D341Med (cell line): ENCODE results near the gene ZNF518B.
"Not testable (repeated sequence)": the region's sequence is repeated elsewhere in the genome, so short reads cannot be mapped to it uniquely, and the experiment has no call there.

ENCODE experiments used
- DNase-seq: peaks from one replicate; pipeline ENCODE4 v3.0.0; 2012; ENCODE audit warnings: low spot score

The ZNF518B gene

GRCh38 chr4:10456260-10456594 is 999 bp downstream of the ZNF518B start:
- no peak for DNase-seq

- DNase-seq, result no peak
These were observed 2.1 kb downstream of the ZNF518B start for GRCh38 chr4:10455133-10455532.

GRCh38 chr4:10454726-10455125 is 2.5 kb downstream of the ZNF518B start:
- DNase-seq, result no peak

GRCh38 chr4:10454121-10454520 is 3.1 kb downstream of the ZNF518B start:
- DNase-seq, result no peak

- DNase-seq, result no peak
These were observed 8.2 kb downstream of the ZNF518B start for GRCh38 chr4:10448991-10449390.

- no peak for DNase-seq
These were observed 14.2 kb downstream of the ZNF518B start for GRCh38 chr4:10442976-10443375.

- no peak for DNase-seq
These were observed 15.7 kb downstream of the ZNF518B start for GRCh38 chr4:10441512-10441911.

- no peak for DNase-seq
These were observed 18.3 kb downstream of the ZNF518B start for GRCh38 chr4:10438924-10439323.

GRCh38 chr4:10437735-10438134 is 19.5 kb downstream of the ZNF518B start:
- no peak for DNase-seq

- not testable (repeated sequence) for DNase-seq
These were observed 29.5 kb downstream of the ZNF518B start for GRCh38 chr4:10427680-10428079.

- no peak for DNase-seq
These were observed 35.7 kb downstream of the ZNF518B start for GRCh38 chr4:10421344-10422055.

- no peak for DNase-seq
These were observed 39.5 kb downstream of the ZNF518B start for GRCh38 chr4:10417740-10418139.

- no peak for DNase-seq
These were observed 40.8 kb downstream of the ZNF518B start for GRCh38 chr4:10416441-10416840.

- no peak for DNase-seq
These were observed 44.0 kb downstream of the ZNF518B start for GRCh38 chr4:10413177-10413576.

- no peak for DNase-seq
These were observed 51.6 kb downstream of the ZNF518B start for GRCh38 chr4:10405672-10406071.

- no peak for DNase-seq
These were observed 53.4 kb downstream of the ZNF518B start for GRCh38 chr4:10403633-10404445.

GRCh38 chr4:10395971-10396580 is 61.1 kb downstream of the ZNF518B start:
- DNase-seq, result no peak
